Erythroblast (primary cell): ENCODE data around the gene DUSP10.

Source experiments
- GATA1 ChIP-seq: IDR thresholded peaks from 2 replicates; pipeline ENCODE4 v1.6.1; 2011; ENCODE audit warnings: low read depth, mild to moderate bottlenecking, control low read depth, low read length, moderate library complexity
- POLR2A ChIP-seq: IDR thresholded peaks from 2 replicates; pipeline ENCODE4 v1.6.1; 2011; ENCODE audit warnings: mild to moderate bottlenecking, low read length

DNA sequence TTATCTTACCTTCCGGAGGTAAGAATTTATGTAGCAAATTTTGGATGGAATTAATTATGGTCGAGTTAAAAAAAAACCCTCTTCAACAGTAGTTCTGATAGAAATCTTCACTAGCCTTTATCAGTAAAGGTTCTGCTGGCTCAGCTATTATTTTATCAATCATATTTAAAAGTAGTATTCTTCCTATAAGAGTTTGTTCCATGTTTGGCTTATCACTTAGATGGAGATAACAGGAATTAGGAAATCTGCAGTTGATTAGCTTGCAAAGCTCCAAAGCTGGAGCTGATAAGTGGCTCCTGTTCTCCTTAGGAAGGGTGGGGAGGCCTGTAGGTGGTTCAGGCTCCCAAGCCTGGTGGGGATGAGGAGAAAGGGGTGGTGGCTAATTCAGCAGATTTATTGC lies 31.5 kb upstream of the DUSP10 start:
- TF ChIP-seq POLR2A, result no peak
- TF ChIP-seq GATA1, result no peak
